Stimulated activated naive CD4-positive, alpha-beta T cell (primary cell): ENCODE measurements around the gene OLA1.

Source experiments
- DNase-seq, 6 experiments: peaks; one replicate each; lab custom pipeline; 2025; lab: John Stamatoyannopoulos, UW

Gene OLA1

DNA sequence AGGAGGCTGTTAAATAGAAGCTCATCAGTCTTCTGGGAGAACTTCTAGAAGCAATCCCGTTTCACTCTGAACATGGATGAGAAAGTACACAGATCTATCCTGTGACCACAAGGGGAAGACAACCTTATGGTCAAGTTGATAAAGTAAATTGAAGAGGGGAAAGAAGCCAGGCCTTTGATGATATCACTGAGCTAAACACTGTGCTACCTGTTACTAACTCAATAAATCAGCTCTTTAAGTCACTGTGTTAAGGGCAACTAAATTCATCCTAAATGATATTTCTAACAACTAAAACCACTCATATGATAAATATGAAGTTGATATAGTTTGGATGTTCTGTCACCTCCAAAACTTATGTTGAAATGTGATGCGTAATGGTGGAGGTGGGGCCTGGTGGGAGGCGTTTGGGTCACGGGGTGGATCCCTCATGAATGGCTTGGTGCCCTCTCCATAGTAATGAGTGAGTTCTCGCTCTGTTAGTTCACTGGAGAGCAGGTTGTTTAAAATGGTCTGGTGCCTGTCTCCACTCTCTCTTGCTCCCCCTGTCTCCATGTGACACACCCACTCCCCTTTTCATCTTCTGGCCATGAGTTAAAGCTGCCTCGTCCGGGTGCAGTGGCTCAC is 23.6 kb downstream of the OLA1 start:
- DNase-seq, result no peak

DNA sequence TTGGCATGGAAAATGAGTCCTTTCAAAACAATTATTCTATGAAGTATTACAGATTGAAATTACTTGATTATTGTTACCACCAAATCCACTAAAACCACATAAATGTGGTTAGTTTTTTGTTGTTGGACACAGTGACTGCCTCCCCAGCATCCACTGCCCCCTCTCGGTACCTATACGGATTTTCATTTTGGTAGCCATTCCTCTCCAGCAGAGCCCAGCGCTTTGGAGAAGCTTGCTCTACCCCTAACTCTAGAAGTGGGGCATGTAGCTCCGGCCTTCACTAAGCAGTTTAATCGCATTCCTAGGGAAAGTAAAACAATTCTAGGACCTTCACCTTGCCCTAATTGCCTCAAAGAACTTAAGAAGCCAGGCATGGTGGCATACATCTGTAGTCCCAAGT is 24.2 kb downstream of the OLA1 start:
- no peak for DNase-seq

DNA sequence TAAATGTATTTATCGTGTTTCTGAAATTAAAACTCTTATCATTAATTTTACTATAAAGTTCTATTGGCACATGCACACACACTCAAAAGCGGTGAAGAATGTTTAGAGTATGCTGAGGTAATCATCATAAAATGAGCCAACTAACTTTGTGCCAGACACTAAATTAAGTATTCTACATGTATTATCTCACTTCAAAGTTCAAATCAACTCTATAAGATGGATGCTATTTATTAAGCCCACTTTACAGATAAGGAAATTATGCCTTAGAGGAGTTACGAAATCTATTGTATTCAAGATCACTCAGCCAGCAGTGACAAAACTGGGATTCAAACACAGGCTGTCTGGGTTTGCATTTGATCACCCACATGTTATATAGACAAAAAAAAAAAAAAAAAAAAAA is 24.9 kb downstream of the OLA1 start:
- no peak for DNase-seq

DNA sequence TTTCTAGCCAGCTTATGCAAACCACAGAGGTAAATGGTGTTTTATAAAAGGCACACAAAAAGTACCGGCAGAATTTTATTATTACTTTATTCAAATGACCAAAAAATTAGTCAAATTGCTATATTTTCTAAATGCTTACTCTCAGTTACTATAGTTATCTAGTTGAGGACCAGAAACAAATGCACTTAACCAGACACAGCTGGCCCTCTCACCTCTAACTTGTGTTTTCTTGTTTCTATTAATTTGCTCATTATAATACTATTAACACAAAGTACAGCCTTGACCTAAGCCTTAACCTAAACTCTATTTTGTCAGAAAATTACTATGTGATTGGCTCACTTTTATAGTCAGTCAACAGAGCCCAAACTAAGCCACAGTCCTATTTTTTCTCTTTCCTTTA is 26.2 kb downstream of the OLA1 start:
- no peak for DNase-seq

DNA sequence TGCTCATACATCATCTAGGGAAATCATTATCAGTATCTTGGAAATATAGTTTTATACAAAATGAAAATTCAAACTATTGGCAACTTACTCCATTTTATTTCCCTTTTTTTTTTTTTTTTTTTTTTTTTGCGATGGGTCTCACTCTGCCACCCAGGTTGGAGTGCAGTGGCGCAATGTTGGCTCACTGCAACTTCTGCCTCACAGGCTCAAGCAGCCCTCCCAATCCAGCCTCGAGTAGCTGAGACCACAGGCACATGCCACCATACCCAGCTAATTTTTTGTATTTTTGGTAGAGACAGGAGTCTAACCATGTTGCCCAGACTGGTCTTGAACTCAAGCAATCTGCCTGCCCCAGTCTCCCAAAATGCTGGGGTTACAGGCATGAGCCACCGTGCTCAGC is 29.0 kb downstream of the OLA1 start:
- no peak for DNase-seq

DNA sequence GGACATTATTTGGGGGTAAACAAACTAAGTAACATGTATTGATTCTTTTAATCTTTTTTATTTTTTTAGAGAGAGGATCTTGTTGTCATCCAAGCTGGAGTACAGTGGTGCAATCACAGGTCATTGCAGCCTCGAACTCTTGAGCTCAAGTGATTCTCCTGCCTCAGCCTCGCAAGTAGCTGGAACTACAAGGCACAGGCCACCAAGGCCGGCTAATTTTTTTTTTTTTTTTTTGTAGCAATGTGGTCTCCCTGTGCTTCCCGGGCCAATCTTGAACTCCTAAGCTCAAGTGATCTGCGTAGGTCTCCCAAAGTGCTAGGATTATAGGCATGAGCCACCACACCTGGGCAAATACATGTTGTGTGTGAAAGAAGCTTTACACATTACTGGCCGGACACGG is 29.6 kb downstream of the OLA1 start:
- no peak for DNase-seq

DNA sequence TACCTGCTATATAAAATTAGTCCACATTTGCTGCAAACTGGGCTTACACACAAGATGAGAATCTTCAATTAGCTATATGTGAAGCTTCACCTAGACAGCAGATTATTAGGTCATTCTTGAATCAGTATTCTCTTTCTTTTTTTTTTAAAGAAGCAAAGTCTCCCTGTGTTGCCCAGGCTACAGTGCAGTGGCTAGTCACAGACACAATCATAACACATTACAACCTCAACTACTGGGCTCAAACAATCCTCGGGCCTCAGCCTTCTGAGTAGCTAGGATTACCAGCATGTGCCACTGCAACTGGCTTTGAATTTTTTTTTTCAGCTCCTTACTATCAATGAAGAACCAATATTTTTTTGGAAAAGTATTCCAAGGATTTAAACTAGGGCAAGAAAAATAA is 30.5 kb downstream of the OLA1 start:
- no peak for DNase-seq

DNA sequence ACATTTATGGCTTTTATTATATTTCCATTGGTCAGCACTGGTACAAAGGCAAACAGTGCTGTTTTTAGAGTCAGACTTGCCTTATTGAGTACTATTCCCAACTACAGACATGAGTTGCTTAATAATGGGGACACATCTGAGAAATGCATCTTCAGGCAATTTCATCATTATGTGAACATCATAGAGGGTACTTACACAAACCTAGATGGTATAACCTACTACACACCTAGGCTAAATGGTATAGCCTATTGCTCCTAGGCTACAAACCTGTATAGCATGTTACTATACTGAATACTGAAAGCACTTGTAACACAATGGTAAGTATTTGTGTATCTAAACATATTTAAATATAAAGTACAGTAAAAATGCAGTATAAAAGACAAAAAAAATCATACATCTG is 36.4 kb downstream of the OLA1 start:
- no peak for DNase-seq

DNA sequence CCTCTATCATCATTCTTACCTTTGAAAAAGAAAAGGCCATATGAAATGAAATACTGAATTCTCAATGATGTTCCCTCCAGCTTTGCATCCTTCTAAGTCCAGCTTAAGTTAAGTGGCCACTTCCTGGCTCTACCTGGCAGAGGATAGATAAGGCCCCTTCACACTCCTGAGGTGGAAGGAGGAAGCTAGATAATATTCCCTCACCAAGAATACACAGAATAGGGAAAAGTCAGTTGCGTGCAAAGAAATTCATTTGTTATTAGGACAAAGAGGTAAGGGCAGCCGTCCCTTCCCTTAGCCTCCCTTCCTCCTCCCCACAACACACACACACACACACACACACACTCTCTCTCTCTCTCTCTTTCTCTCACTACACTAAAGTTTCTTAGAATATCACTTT is 37.5 kb downstream of the OLA1 start:
- no peak for DNase-seq

DNA sequence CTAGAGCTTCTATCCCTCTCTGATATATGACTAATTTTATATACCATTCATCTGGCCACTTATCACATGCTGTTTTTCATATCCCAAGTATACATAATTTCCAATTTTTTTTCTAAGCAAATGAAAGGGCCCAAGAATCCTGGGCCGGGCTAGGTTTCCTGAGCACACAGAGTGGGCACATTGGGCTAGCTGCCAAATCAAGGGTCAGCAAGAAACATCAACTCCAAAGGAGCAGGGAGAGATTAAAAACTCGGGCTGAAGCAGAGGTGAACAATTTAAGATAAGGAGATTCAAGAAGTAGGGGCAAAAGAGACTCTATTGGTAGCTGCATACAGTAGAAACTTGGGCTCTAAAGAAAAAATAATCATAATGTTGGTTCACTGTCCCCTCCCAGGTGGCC is 39.0 kb downstream of the OLA1 start:
- DNase-seq, result no peak

DNA sequence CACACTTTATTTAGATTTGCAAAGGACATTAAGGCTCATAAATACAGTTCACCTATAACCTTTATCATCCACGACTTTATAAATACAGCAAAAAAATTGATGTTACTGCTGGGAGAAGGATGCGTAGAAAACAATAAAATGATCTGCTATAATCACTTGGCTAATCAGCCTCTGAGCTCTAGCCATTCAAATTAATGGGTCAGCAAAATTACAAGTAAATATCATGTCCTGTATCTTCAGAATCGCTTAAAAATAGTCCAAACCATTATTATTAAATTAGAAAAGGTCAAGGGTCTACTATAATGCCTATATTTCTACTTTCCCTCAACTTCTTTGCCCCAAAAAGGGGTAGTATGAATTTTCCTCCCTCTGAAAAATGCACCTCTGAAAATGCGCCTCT is 40.3 kb downstream of the OLA1 start:
- DNase-seq, result no peak

DNA sequence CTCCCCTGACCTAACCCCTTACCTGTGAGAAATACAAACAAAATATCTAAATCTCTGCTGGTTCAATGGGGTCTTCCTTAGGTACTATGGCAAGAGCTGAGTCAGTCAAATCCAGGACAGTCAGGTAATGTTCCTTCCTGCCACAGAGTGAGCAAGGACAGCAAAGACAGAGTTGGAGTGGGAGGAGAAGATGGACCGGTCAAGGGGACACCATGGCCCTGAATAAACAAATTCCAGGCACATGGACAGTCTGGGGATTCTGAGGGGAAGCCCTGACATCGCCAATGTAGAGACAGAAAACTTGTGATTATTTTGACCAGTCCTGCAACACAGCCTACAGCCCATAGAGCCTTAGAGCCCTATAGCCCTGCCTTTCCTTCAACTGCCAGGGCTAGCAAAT is 42.8 kb downstream of the OLA1 start:
- no peak for DNase-seq

DNA sequence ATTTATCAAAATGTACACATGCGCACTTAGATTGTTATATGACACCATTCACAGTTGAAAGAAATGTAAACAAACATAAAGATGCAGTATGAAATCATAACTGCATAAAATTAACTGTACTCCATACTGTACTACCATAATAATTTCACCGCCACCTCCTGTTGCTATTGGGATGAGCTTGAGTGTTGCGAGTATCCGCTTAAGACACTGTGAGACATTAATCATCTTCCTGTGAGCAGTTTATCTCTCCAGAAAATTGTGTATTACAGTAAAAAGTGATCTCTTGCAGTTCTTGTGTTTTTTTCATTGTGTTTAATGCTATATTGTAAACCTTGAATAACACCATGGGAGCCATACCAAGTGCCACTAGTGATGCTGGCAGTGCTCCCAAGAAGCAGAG is 46.1 kb downstream of the OLA1 start:
- no peak for DNase-seq

DNA sequence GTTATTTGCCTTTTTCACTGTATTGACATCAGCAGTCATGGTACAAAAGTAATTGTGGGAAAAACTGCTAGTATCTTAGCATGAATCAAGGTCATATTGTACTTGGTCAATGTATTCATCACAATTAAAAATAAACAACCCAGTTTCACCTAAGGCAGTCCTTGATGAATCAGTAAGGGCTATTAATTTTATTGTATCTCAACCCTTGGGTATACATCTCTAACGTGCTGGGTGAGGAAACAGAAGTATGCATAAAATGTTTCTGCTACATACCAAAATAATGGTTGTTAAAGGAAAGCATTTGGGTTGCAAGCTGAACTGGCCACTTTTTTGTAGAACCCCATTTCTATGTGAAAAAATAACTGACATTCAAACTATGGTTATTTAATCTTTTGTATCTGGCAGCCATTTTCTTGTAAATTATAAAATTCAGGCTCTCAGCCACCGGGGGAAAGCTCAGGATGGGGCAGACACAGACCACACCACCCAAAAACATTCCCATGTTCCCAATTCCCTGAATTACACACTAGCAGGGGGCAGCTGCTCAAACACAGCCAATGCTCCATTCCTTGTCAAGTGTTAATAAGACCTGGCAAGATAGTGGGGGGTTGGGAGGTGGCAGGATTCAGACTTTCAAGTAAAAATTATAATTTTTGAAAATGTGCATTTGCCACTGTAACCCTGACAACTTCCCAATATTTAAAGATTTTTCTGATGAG is 49.3 kb downstream of the OLA1 start:
- DNase-seq, result no peak

DNA sequence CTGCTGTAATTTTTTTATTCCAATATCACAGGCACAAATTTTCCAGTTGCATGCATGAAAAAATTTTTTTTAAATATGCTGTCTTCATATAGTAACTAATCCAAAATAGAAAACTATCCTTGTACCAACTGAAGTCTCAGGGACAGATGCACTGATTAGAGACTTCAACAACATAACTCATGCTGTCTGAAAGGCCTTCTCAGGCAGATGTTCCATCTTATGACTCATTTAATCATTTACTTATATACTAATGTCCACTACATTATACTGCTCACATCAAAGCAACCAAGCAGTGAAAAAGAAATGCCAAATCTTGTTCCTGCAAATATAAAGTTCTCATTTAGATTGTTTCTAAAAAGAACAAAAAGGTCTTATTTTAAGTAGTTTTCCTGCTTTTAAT is 53.1 kb downstream of the OLA1 start:
- no peak for DNase-seq

DNA sequence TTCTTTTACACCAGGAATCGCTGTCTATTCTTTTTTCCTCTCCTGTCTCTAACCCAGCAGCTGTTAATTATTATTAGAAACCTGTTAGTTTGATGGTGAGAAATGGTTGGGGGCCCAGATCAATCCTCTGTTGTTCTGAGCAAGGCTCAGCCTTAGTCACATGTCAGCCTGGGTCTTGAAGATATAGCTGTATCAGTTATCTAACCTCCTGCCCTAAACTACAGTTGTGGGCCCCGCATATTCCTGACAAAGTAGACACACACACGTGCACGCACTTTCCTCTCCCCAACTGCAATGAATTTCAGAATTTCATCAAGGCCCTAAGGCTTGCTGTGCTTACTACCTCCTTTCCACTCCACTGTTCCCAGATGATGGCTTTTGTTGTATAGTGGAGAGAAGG is 54.6 kb downstream of the OLA1 start:
- DNase-seq, result no peak

DNA sequence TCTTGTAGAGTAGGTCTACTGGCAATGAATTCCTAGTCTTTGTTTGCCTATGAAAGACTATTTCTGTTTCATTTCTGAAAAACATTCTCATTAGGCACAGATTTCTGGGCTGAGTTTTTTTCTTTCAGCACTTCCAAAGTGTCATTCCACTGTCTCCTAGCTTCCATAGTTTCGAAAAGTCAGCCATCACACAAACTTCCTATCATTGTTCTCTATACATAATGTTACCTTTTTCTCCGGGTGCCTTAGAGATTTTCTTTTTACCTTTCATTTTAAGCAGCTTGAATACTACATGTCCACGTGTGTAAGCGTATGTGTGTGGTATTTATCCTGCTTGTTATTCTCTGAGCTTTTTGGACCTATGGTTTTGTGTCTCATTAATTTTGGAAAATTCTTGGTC is 55.7 kb downstream of the OLA1 start:
- DNase-seq, result no peak

DNA sequence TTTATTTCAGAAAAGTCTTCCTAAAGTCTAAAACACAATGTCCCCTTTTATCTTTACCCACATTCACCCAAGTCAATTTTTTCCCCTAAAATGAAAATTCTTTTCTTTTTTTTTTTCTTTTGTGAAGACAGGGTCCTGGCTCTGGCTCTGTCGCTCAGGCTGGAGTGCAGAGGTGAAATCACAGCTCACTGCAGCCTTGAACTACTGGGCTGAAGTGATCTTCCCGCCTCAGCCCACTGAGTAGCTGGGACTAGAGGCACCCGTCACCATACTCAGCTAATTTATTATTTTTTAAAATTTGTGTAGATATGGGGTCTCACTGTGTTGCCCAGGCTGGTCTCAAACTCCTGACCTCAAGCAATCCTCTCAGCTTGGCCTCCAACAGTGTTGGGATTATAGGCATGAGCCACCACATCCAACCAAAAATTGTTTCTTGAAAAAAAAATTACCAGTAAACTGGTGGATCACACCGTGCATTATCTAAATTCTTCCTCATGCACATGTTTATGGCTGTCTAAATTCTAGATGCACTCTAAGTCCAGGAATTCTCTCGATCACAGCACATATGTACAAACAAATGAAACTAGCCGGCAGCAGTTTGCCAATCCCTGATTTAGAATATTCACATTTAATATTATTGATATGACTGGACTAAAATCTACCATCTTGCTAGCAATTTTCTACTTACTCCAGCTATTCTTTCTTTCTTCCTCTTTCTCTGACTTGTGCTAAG is 56.8 kb downstream of the OLA1 start:
- DNase-seq, result no peak

DNA sequence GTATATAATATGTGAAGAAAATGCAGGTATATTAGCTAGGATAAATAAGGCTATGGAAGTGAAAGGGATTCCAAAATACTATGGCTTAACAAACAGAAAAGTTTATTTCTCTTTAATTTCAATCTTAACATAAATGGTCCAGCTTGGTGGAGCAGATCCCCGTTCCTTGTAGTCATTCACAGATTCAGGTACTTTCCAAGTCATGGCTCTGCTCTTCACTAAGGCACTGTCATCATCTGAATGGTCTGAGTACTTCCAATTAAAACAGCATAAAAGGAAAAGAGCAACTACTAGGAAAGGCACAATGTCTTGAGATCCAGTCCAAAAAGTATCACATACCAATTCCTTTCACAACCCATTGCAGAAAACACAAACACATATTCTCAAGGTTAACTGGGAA is 63.4 kb downstream of the OLA1 start:
- no peak for DNase-seq

DNA sequence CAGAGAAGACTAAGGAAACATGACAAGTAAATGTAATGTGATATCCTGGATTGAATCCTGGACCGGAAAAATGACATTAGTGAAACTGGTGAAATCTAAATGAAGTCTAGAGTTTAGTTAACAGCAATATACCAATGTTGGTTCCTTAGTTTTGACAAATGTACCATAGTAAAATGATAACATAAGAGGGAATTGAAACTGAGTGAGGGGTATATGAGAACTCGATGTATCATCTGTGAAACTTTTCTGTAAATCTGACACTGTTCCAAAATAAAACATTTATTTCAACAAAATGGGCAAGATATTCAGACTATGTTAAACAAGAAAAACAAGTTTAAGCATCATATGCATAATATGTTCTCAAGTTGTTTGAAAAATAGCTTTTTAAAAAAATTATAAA is 63.8 kb downstream of the OLA1 start:
- no peak for DNase-seq

DNA sequence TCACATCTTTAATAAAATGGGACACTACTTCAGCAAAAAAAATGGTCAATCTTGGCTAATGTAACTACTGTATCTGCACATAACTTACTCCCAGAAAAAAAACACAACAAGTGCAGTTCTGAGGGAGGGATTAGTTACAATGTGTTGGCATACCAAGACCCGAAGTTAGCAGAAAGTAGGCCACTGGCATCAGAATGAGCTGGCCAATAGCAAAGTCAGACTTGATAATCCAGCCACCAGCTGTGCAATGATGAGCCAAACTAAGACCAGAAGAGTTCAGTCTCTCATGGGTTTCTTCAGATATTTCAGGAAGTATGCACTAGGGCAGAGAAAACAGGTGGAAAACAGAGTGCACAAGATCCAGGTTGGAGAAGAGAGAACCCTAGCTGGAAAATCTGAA is 65.3 kb downstream of the OLA1 start:
- DNase-seq, result no peak

DNA sequence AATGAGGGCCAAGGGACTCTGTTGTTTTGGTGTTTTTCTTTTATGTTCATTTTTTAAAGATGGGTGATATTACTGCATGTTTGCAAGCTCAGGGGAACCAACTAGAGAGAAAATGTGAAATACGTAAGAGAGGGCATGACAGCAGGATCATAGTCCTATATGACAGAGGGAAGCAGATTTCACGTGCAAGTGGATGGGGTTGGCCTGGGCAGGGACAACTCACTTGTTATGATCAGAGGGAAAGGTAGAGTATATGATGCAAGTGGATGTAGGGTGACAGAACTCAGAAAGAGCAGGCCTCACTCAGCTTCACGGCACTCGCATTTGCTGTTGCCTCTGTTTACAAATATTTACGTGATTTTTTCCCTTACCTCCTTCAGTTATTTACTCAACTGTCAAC is 67.0 kb downstream of the OLA1 start:
- DNase-seq, result no peak

DNA sequence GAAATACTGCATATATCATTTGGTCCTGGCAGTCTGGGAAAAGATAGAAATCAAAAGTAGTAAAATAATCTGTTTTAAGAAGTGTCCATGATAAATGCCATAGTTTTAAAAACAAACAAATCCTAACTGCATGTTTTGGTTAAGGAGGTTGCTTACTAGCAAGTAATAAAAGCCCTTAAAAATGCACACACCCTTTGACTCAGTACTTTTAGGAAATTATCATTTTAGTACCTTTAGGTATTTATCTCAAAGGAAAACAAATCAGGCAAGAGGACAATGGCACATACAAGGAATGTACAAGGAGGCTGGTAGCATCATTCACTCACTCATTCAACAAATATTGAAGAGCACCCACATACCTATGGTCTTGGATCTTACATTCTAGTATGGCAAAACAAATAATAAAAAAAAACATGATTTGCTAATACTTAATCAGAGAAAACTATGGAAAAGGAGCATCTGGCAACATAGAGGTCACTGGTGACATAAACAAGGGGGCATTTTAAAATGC is 67.6 kb downstream of the OLA1 start:
- DNase-seq, result no peak
